Choroid plexus epithelial cell (primary cell): ENCODE measurements around the gene HDAC9.

Experiments
- DNase-seq: peaks from one replicate; pipeline ENCODE4 v3.0.0-alpha.2; 2010; ENCODE audit warnings: low read depth
- H3K4me3 ChIP-seq: 2 replicates; pipeline ENCODE4 v1.5.1; 2011; ENCODE audit warnings: low read depth, mild to moderate bottlenecking, control low read depth, low read length, moderate library complexity
- TF ChIP-seq, protein P1 (sequence below): conservative IDR thresholded peaks from 2 replicates; pipeline ENCODE4 v1.5.1; 2011; ENCODE audit warnings: low read depth, mild to moderate bottlenecking, control low read depth, inconsistent platforms, low read length, moderate library complexity

HDAC9 gene

DNA sequence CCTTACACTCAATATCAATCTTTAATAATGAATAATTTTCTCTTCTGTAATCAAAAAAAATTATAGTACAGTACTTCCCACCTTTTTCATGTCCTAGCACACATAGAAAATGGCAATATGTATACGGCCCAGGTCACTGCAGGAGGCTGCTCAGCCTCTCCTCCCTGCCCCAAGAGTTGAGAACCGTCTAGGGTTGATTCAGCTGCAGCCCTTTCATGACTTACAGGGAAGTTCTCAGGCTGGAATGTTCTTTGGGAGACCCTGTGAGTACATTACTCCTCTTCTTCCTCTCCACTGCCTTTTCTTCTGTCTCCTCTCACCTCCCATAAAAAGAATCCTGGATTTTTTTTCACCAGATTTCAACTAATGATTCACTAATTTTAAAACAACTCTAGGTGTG, 180.0 kb downstream of the HDAC9 start:
- no peak for DNase-seq
- no peak overlapping the region for H3K4me3 ChIP-seq
- TF ChIP-seq, protein P1, sequence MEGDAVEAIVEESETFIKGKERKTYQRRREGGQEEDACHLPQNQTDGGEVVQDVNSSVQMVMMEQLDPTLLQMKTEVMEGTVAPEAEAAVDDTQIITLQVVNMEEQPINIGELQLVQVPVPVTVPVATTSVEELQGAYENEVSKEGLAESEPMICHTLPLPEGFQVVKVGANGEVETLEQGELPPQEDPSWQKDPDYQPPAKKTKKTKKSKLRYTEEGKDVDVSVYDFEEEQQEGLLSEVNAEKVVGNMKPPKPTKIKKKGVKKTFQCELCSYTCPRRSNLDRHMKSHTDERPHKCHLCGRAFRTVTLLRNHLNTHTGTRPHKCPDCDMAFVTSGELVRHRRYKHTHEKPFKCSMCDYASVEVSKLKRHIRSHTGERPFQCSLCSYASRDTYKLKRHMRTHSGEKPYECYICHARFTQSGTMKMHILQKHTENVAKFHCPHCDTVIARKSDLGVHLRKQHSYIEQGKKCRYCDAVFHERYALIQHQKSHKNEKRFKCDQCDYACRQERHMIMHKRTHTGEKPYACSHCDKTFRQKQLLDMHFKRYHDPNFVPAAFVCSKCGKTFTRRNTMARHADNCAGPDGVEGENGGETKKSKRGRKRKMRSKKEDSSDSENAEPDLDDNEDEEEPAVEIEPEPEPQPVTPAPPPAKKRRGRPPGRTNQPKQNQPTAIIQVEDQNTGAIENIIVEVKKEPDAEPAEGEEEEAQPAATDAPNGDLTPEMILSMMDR = no peak

DNA sequence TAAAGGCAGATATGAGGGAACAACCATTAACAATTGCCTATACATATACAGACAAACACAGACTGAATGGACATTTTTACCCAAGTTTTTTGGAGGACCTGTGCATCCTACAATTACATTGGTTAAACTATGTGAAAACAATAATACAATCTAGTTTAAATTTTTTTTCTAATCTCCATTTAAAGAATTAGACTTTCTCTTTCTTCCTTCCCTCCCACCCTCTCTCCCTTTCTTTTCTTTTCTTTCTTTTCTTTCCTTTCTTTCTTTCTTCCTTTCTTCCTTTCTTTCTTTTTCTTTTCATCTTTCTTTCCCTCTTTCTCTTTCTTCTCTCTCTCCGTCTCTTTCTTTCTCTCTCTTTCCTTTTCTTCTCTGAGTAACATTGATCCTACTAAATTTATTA, 183.7 kb downstream of the HDAC9 start:
- DNase-seq = no peak
- H3K4me3 ChIP-seq = no peak overlapping the region
- TF ChIP-seq, protein P1 = no peak

DNA sequence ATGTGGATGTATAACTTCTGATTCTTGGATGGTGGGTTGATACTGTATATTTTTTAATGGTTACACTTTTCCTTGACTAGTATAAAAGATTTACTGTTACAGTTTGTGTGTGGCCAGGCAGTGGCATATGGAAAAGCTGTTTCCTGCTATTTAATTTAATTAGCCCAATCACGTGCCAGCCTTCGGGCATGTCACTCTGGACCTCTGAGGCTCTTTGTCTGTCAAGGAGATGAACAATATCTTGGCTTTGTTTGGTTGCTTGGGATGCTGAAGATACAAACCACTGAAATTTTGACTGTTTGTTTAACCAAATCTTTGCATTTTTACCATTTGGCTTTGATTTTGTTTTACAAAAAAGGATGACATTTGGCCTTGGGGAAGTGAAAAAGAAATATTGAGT, 185.0 kb downstream of the HDAC9 start:
- TF ChIP-seq, protein P1 = no peak
- H3K4me3 ChIP-seq = no peak overlapping the region
- DNase-seq = no peak

GRCh38 chr7:18684916-18685315, 189.4 kb downstream of the HDAC9 start:
- TF ChIP-seq, protein P1 = no peak
- no peak overlapping the region for H3K4me3 ChIP-seq
- DNase-seq = no peak

DNA sequence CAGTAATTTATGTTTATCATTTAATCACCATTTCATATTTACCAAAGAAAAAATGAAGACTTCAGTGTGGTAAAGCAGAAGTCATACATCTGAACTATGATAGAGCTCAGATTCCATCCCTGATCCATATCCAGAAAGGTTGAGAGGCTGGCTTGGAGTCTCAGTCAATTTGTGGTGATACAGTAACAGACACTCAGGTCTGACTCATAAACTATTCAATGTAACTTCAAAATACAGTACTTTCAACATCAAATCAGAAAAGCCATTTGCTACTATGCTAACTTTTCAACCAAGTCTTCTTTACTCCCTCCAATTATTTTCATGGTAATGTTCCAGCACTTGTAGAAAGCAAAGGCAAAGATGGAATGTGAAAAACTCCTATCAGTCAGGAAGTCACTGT, 190.4 kb downstream of the HDAC9 start:
- no peak overlapping the region for H3K4me3 ChIP-seq
- TF ChIP-seq, protein P1 = no peak
- DNase-seq = peak; percentile 21

GRCh38 chr7:18689551-18689950, 194.0 kb downstream of the HDAC9 start:
- TF ChIP-seq, protein P1 = no peak
- DNase-seq = no peak
- no peak overlapping the region for H3K4me3 ChIP-seq

- H3K4me3 ChIP-seq = no peak overlapping the region
- TF ChIP-seq, protein P1 = peak; percentile 93
- DNase-seq = peak; percentile 97
These were observed 197.9 kb downstream of the HDAC9 start for GRCh38 chr7:18693406-18693805.
